Sigmoid colon (tissue), 4 donors: ENCODE data around the gene PHC3.

Experiments used
- CTCF ChIP-seq, 4 experiments: fragments of 450-650 bp in 3 of 4; fragments of 200-600 bp in 1 of 4; IDR thresholded peaks; one replicate each; pipeline ENCODE4 v1.5.1; 2016 to 2019; ENCODE audit warnings: antibody characterized with exemption in 4 of 4, mild to moderate bottlenecking in 3 of 4, moderate library complexity in 2 of 4
- EP300 ChIP-seq, 4 donors: sonication (generic); formaldehyde crosslinking; IDR thresholded peaks; one replicate each; pipeline ENCODE4 v1.6.1; 2017; ENCODE audit warnings: antibody characterized with exemption in 4 of 4
- POLR2A ChIP-seq, 2 donors: fragments of 450-650 bp; IDR thresholded peaks; one replicate each; pipeline ENCODE4 v1.6.1; 2016; ENCODE audit warnings: antibody characterized with exemption in 2 of 2, mild to moderate bottlenecking in 2 of 2, moderate library complexity in 2 of 2

GRCh38 chr3:170222647-170223541 is 41.4 kb upstream of the PHC3 start:
- TF ChIP-seq CTCF (IDR thresholded peaks at IDR 0.05) (peak in 1 of 4 experiments; percentile 4), POLR2A (IDR thresholded peaks at IDR 0.05) (no peak), EP300 (IDR thresholded peaks at IDR 0.05) (no peak)
